Naive thymus-derived CD4-positive, alpha-beta T cell (primary cell): ENCODE measurements around the gene TACC2. TPM values are rescaled to one million over a fixed set of nuclear protein-coding genes. Genes with fewer than 3 reads are reported as not detected.
"Not testable (repeated sequence)": the region's sequence is repeated elsewhere in the genome, so short reads cannot be mapped to it uniquely, and the experiment has no call there.

Experiments used
- ATAC-seq: fragments of 150-1000 bp; cut with Tn5 transposase; 2 replicates; pipeline ENCODE4 v1.10.0; 2021; ENCODE audit warnings: mild to moderate bottlenecking, moderate library complexity
- CTCF ChIA-PET: fragments of 350-600 bp; sonication (Branson Sonifier 250); formaldehyde crosslinking; loops from one replicate; lab custom pipeline; 2021; ENCODE audit warnings: antibody characterized with exemption; lab: Charles Lee
- POLR2A ChIA-PET: fragments of 350-600 bp; sonication (Branson Sonifier 250); formaldehyde crosslinking; loops from one replicate; lab custom pipeline; 2021; ENCODE audit warnings: antibody characterized with exemption, inconsistent platforms; lab: Charles Lee
- DNase-seq, 9 donors: peaks; one replicate each; pipeline versions ENCODE4 v3.0.0 to v3.0.0-alpha.2; 2020 to 2022; ENCODE audit warnings: mixed read lengths in 1 of 9
- H3K27ac ChIP-seq: one replicate; pipeline ENCODE4 v1.7.0; 2013; ENCODE audit warnings: mild to moderate bottlenecking, low read depth, low read length, moderate library complexity
- H3K27me3 ChIP-seq, 2 donors: one replicate each; pipeline ENCODE4 v1.7.0; 2013; ENCODE audit warnings: low read length in 2 of 2, mild to moderate bottlenecking in 2 of 2, moderate library complexity in 2 of 2; ENCODE audit not compliant: control insufficient read depth in 2 of 2, insufficient read depth in 2 of 2
- H3K36me3 ChIP-seq, 3 experiments: 1 replicate in 2 of 3; 2 replicates in 1 of 3; pipeline ENCODE4 v1.7.0; 2013; ENCODE audit warnings: low read length in 3 of 3, mild to moderate bottlenecking in 3 of 3, moderate library complexity in 1 of 3; ENCODE audit not compliant: insufficient read depth in 3 of 3, control insufficient read depth in 2 of 3
- H3K4me1 ChIP-seq, 2 donors: one replicate each; pipeline ENCODE4 v1.7.0; 2013; ENCODE audit warnings: low read length in 2 of 2, mild to moderate bottlenecking in 2 of 2, moderate library complexity in 1 of 2; ENCODE audit not compliant: control insufficient read depth in 2 of 2, insufficient read depth in 2 of 2
- H3K4me3 ChIP-seq: 2 replicates; pipeline ENCODE4 v1.7.0; 2013; ENCODE audit warnings: mild to moderate bottlenecking, low read length
- H3K9me3 ChIP-seq, 3 experiments: 1 replicate in 2 of 3; 2 replicates in 1 of 3; pipeline ENCODE4 v1.7.0; 2013; ENCODE audit warnings: low read length in 3 of 3; ENCODE audit not compliant: control insufficient read depth in 2 of 3
- H3K27ac Mint-ChIP-seq, 9 donors: one replicate each; pipeline ENCODE4 v1.8.0; 2020 to 2022; ENCODE audit warnings: mixed read lengths in 9 of 9, mild to moderate bottlenecking in 8 of 9, moderate library complexity in 5 of 9, inconsistent platforms in 2 of 9
- H3K27me3 Mint-ChIP-seq, 5 donors: one replicate each; pipeline ENCODE4 v1.8.0; 2021 to 2022; ENCODE audit warnings: mixed read lengths in 5 of 5, mild to moderate bottlenecking in 1 of 5
- H3K36me3 Mint-ChIP-seq, 5 donors: one replicate each; pipeline ENCODE4 v1.8.0; 2020 to 2022; ENCODE audit warnings: mixed read lengths in 5 of 5, mild to moderate bottlenecking in 3 of 5, inconsistent platforms in 1 of 5
- H3K4me1 Mint-ChIP-seq, 7 donors: one replicate each; pipeline ENCODE4 v1.8.0; 2020 to 2022; ENCODE audit warnings: mixed read lengths in 7 of 7, mild to moderate bottlenecking in 3 of 7, inconsistent platforms in 1 of 7
- H3K4me3 Mint-ChIP-seq, 10 donors: one replicate each; pipeline ENCODE4 v1.8.0; 2020 to 2022; ENCODE audit warnings: mild to moderate bottlenecking in 10 of 10, mixed read lengths in 10 of 10, moderate library complexity in 6 of 10, inconsistent platforms in 2 of 10
- H3K9me3 Mint-ChIP-seq, 11 donors: one replicate each; pipeline ENCODE4 v1.8.0; 2020 to 2022; ENCODE audit warnings: mixed read lengths in 11 of 11, mild to moderate bottlenecking in 4 of 11, inconsistent platforms in 1 of 11, moderate library complexity in 1 of 11
- intact Hi-C, 2 donors: fragments of 100-400 bp; cut with micrococcal nuclease; formaldehyde crosslinking; loops; one replicate each; pipeline ENCODE4 v1.15.1; 2023
- polyA plus RNA-seq, 2 donors: library from polyadenylated mRNA; unstranded; fragments of 300-500 nt; fragmentation: Illumina TruSeq; gene quantifications; one replicate each; pipeline ENCODE4 v1.2.3, GENCODE V29; 2021
- total RNA-seq, 6 experiments: library from RNA in 5 of 6; stranded (reverse) in 5 of 6; gene quantifications; 1 replicate in 5 of 6; 2 replicates in 1 of 6; pipeline ENCODE4 v1.2.3 and lab custom pipeline; 2021 to 2026

The TACC2 gene
- total and polyA plus RNA-seq, 7 experiments from 2014 or later: 0.16 TPM; not detected in 6

- H3K36me3 ChIP-seq: no peaks in the 10 kb centered on the region
- no peak overlapping the region for H3K27ac ChIP-seq
- DNase-seq (no peak), ATAC-seq (no peak)
- Mint-ChIP-seq H3K4me3 (no peak overlapping the region), H3K27me3 (peaks cover 7 to 35% (median 33%) of the 10 kb centered on the region in 5 donors), H3K36me3 (no peaks in the 10 kb centered on the region), H3K4me1 (no peaks in the 10 kb centered on the region), H3K27ac (no peak overlapping the region), H3K9me3 (no peaks in the 10 kb centered on the region)
- no peaks in the 10 kb centered on the region for H3K27me3 ChIP-seq
- intact Hi-C loops: no loop called here
- CTCF ChIA-PET: no interaction called here
- no peaks in the 10 kb centered on the region for H3K4me1 ChIP-seq
- H3K4me3 ChIP-seq: no peak overlapping the region
- POLR2A ChIA-PET: no interaction called here
- H3K9me3 ChIP-seq: no peaks in the 10 kb centered on the region
Observed at GRCh38 chr10:122014652-122015248, 25.8 kb downstream of the TACC2 start.

- H3K36me3 Mint-ChIP-seq, DNase-seq, H3K4me1 Mint-ChIP-seq, H3K36me3 ChIP-seq, H3K9me3 Mint-ChIP-seq, H3K4me3 Mint-ChIP-seq, H3K27ac Mint-ChIP-seq, H3K4me3 ChIP-seq, H3K4me1 ChIP-seq, POLR2A ChIA-PET, H3K27me3 ChIP-seq, ATAC-seq, intact Hi-C loops, H3K9me3 ChIP-seq, H3K27ac ChIP-seq, CTCF ChIA-PET: not testable (repeated sequence)
- peaks cover 0 to 26% (median 19%) of the 10 kb centered on the region in 5 donors for H3K27me3 Mint-ChIP-seq
Observed at GRCh38 chr10:122017926-122018325, 29.0 kb downstream of the TACC2 start.

DNA sequence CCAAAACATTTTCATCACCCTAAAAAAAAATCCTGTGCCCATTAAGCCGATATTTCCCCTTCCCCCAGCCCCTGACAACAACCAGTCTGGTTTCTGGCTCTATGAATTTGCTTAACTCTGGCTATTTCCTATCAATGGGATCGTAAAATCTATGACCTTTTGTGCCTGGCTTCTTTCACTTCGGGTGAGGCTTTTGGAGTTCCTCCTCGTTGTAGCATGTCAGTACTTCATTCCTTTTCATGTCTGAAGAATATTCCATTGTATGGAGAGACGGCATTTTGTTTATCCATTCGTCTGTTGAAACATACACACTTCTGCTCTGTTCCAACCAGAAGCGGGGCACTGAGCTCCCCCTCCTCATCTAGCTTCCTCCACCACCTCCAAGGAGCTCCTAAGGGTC is 29.5 kb downstream of the TACC2 start:
- H3K9me3 Mint-ChIP-seq: peaks cover 0 to 2% (median 0%) of the 10 kb centered on the region in 11 donors
- H3K4me3 Mint-ChIP-seq: no peak overlapping the region
- Histone ChIP-seq H3K27ac (no peak overlapping the region), H3K27me3 (no peaks in the 10 kb centered on the region), H3K36me3 (no peaks in the 10 kb centered on the region), H3K9me3 (no peaks in the 10 kb centered on the region), H3K4me3 (no peak overlapping the region), H3K4me1 (no peaks in the 10 kb centered on the region)
- H3K36me3 Mint-ChIP-seq: no peaks in the 10 kb centered on the region
- H3K27me3 Mint-ChIP-seq: peaks cover 0 to 24% (median 17%) of the 10 kb centered on the region in 5 donors
- ATAC-seq (no peak), DNase-seq (no peak)
- ChIA-PET POLR2A (no interaction called here), CTCF (no interaction called here)
- H3K4me1 Mint-ChIP-seq: no peaks in the 10 kb centered on the region
- intact Hi-C loops: no loop called here
- H3K27ac Mint-ChIP-seq: no peak overlapping the region

- intact Hi-C loops: no loop called here
- POLR2A ChIA-PET: no interaction called here
- H3K4me1 Mint-ChIP-seq: no peaks in the 10 kb centered on the region
- H3K4me1 ChIP-seq: no peaks in the 10 kb centered on the region
- H3K27ac ChIP-seq: no peak overlapping the region
- no peaks in the 10 kb centered on the region for H3K36me3 Mint-ChIP-seq
- no peak for ATAC-seq
- H3K36me3 ChIP-seq: no peaks in the 10 kb centered on the region
- H3K27me3 ChIP-seq: no peaks in the 10 kb centered on the region
- CTCF ChIA-PET: no interaction called here
- peaks cover 0 to 24% (median 17%) of the 10 kb centered on the region in 5 donors for H3K27me3 Mint-ChIP-seq
- DNase-seq: no peak
- H3K4me3 ChIP-seq: no peak overlapping the region
- H3K27ac Mint-ChIP-seq: no peak overlapping the region
- no peaks in the 10 kb centered on the region for H3K9me3 ChIP-seq
- peaks cover 0 to 2% (median 0%) of the 10 kb centered on the region in 11 donors for H3K9me3 Mint-ChIP-seq
- no peak overlapping the region for H3K4me3 Mint-ChIP-seq
Observed at GRCh38 chr10:122018951-122019413, 30.0 kb downstream of the TACC2 start.

GRCh38 chr10:122019414-122019975 is 30.5 kb downstream of the TACC2 start:
- no peak overlapping the region for H3K27ac Mint-ChIP-seq

GRCh38 chr10:122020226-122020625 is 31.3 kb downstream of the TACC2 start:
- Mint-ChIP-seq H3K9me3 (peaks cover 0 to 2% (median 0%) of the 10 kb centered on the region in 11 donors), H3K27ac (no peak overlapping the region), H3K36me3 (no peaks in the 10 kb centered on the region), H3K27me3 (peaks cover 0 to 20% (median 13%) of the 10 kb centered on the region in 5 donors), H3K4me1 (no peaks in the 10 kb centered on the region), H3K4me3 (no peak overlapping the region)
- Histone ChIP-seq H3K36me3 (no peaks in the 10 kb centered on the region), H3K4me1 (no peaks in the 10 kb centered on the region), H3K9me3 (no peaks in the 10 kb centered on the region), H3K27me3 (no peaks in the 10 kb centered on the region), H3K27ac (no peak overlapping the region), H3K4me3 (no peak overlapping the region)
- ATAC-seq: no peak
- intact Hi-C loops: no loop called here
- CTCF ChIA-PET: no interaction called here
- POLR2A ChIA-PET: no interaction called here
- DNase-seq: no peak

More at GRCh38 chr10:122019414-122019975, 30.5 kb downstream of the TACC2 start:
- Histone ChIP-seq H3K36me3 (no peaks in the 10 kb centered on the region), H3K27ac (no peak overlapping the region), H3K4me3 (no peak overlapping the region), H3K4me1 (no peaks in the 10 kb centered on the region), H3K27me3 (no peaks in the 10 kb centered on the region), H3K9me3 (no peaks in the 10 kb centered on the region)
- no peak for DNase-seq
- Mint-ChIP-seq H3K27me3 (peaks cover 0 to 23% (median 16%) of the 10 kb centered on the region in 5 donors), H3K4me1 (no peaks in the 10 kb centered on the region), H3K36me3 (no peaks in the 10 kb centered on the region), H3K9me3 (peaks cover 0 to 2% (median 0%) of the 10 kb centered on the region in 11 donors), H3K4me3 (no peak overlapping the region)
- ChIA-PET CTCF (no interaction called here), POLR2A (no interaction called here)
- intact Hi-C loops: no loop called here
- no peak for ATAC-seq

- H3K9me3 Mint-ChIP-seq: peaks cover 0 to 2% (median 0%) of the 10 kb centered on the region in 11 donors
- H3K4me3 ChIP-seq: no peak overlapping the region
- ChIA-PET POLR2A (no interaction called here), CTCF (no interaction called here)
- H3K4me3 Mint-ChIP-seq: no peak overlapping the region
- H3K27me3 ChIP-seq: no peaks in the 10 kb centered on the region
- no peaks in the 10 kb centered on the region for H3K4me1 ChIP-seq
- ATAC-seq: no peak
- H3K4me1 Mint-ChIP-seq: no peaks in the 10 kb centered on the region
- intact Hi-C loops: no loop called here
- no peak for DNase-seq
- H3K27me3 Mint-ChIP-seq: peaks cover 0 to 20% (median 13%) of the 10 kb centered on the region in 5 donors
- no peaks in the 10 kb centered on the region for H3K36me3 Mint-ChIP-seq
- H3K36me3 ChIP-seq: no peaks in the 10 kb centered on the region
- H3K27ac Mint-ChIP-seq: no peak overlapping the region
- no peaks in the 10 kb centered on the region for H3K9me3 ChIP-seq
- no peak overlapping the region for H3K27ac ChIP-seq
Observed at GRCh38 chr10:122021379-122021778, 32.4 kb downstream of the TACC2 start.
